ENCODE results near the gene PRR23B. TPM values are rescaled to one million over a fixed set of nuclear protein-coding genes. Genes with fewer than 3 reads are reported as not detected.

The PRR23B gene
- total RNA-seq (2022) (not detected in 2 replicates), Bru-seq, nascent RNA (not detected), BruChase-seq, experiment 1, labeled RNA remaining after a 6-hour chase (not detected), BruChase-seq, experiment 2, labeled RNA remaining after a 2-hour chase (not detected)
- long read RNA-seq, result 0 reads

- intact Hi-C loops (cut with micrococcal nuclease; ENCODE audit: unreplicated experiment), result no loop called here
- Mint-ChIP-seq H3K4me1 (ENCODE audit: low read depth, unreplicated experiment) (peaks cover 17% of the 10 kb centered on the region), H3K36me3 (ENCODE audit: insufficient read depth, unreplicated experiment) (no peaks in the 10 kb centered on the region), H3K27ac (ENCODE audit: unreplicated experiment) (no peak within 1 kb of the TSS), H3K4me3 (ENCODE audit: low read depth, unreplicated experiment) (no peak within 1 kb of the TSS), H3K27me3 (ENCODE audit: unreplicated experiment) (no peaks in the 10 kb centered on the region), H3K9me3 (ENCODE audit: low read depth, unreplicated experiment) (peaks cover 6% of the 10 kb centered on the region)
- no peak for TF ChIP-seq CTCF (IDR thresholded peaks at IDR 0.05; ENCODE audit: unreplicated experiment)
- no peak for DNase-seq
- CTCF ChIA-PET, result no interaction called here
- BruUV-seq (replicated peaks), result no TSS peak
Measured at GRCh38 chr3:139020868-139021234, at the start of gene PRR23B. Gene PRR23B, minus strand, starts transcription at chr3:139020926. Its CDS starts 265 bp downstream, at chr3:139020661.

GRCh38 chr3:139062918-139063317 lies 42.2 kb upstream of the PRR23B start:
- no peak for DNase-seq
- Mint-ChIP-seq H3K9me3 (ENCODE audit: low read depth, unreplicated experiment) (no peaks in the 10 kb centered on the region), H3K36me3 (ENCODE audit: insufficient read depth, unreplicated experiment) (no peaks in the 10 kb centered on the region), H3K27me3 (ENCODE audit: unreplicated experiment) (no peaks in the 10 kb centered on the region), H3K27ac (ENCODE audit: unreplicated experiment) (no peak overlapping the region), H3K4me3 (ENCODE audit: low read depth, unreplicated experiment) (no peak overlapping the region), H3K4me1 (ENCODE audit: low read depth, unreplicated experiment) (no peaks in the 10 kb centered on the region)
- intact Hi-C loops (cut with micrococcal nuclease; ENCODE audit: unreplicated experiment), result no loop called here
- CTCF ChIA-PET, result no interaction called here
- no TSS peak for BruUV-seq (replicated peaks)
- TF ChIP-seq CTCF (IDR thresholded peaks at IDR 0.05; ENCODE audit: unreplicated experiment), result no peak

- H3K4me1 Mint-ChIP-seq (ENCODE audit: low read depth, unreplicated experiment), result no peaks in the 10 kb centered on the region
- no peaks in the 10 kb centered on the region for H3K27me3 Mint-ChIP-seq (ENCODE audit: unreplicated experiment)
- TF ChIP-seq CTCF (IDR thresholded peaks at IDR 0.05; ENCODE audit: unreplicated experiment), result no peak
- CTCF ChIA-PET, result no interaction called here
- intact Hi-C loops (cut with micrococcal nuclease; ENCODE audit: unreplicated experiment), result no loop called here
- H3K27ac Mint-ChIP-seq (ENCODE audit: unreplicated experiment), result no peak overlapping the region
- no TSS peak for BruUV-seq (replicated peaks)
- no peak for DNase-seq
- H3K36me3 Mint-ChIP-seq (ENCODE audit: insufficient read depth, unreplicated experiment), result no peaks in the 10 kb centered on the region
- no peaks in the 10 kb centered on the region for H3K9me3 Mint-ChIP-seq (ENCODE audit: low read depth, unreplicated experiment)
- no peak overlapping the region for H3K4me3 Mint-ChIP-seq (ENCODE audit: low read depth, unreplicated experiment)
Measured at GRCh38 chr3:139052802-139053600, 32.3 kb upstream of the PRR23B start.

GRCh38 chr3:139044366-139045210 lies 23.9 kb upstream of the PRR23B start, which contains the start of gene PRR23C:
Gene PRR23C, minus strand, starts transcription at chr3:139044892. Its CDS starts 272 bp downstream, at chr3:139044620.
- H3K4me1 Mint-ChIP-seq (ENCODE audit: low read depth, unreplicated experiment), result no peaks in the 10 kb centered on the region
- intact Hi-C loops (cut with micrococcal nuclease; ENCODE audit: unreplicated experiment), result no loop called here
- DNase-seq, result no peak
- peak; percentile 23 for TF ChIP-seq CTCF (IDR thresholded peaks at IDR 0.05; ENCODE audit: unreplicated experiment)
- no peak within 1 kb of the TSS for H3K27ac Mint-ChIP-seq (ENCODE audit: unreplicated experiment)
- H3K9me3 Mint-ChIP-seq (ENCODE audit: low read depth, unreplicated experiment), result peaks cover 3% of the 10 kb centered on the region
- CTCF ChIA-PET, result no interaction called here
- no peak within 1 kb of the TSS for H3K4me3 Mint-ChIP-seq (ENCODE audit: low read depth, unreplicated experiment)
- no peaks in the 10 kb centered on the region for H3K27me3 Mint-ChIP-seq (ENCODE audit: unreplicated experiment)
- H3K36me3 Mint-ChIP-seq (ENCODE audit: insufficient read depth, unreplicated experiment), result no peaks in the 10 kb centered on the region
- BruUV-seq (replicated peaks), result no TSS peak
